ENCODE results near the gene ENTPD8.

ENTPD8 gene, protein sequence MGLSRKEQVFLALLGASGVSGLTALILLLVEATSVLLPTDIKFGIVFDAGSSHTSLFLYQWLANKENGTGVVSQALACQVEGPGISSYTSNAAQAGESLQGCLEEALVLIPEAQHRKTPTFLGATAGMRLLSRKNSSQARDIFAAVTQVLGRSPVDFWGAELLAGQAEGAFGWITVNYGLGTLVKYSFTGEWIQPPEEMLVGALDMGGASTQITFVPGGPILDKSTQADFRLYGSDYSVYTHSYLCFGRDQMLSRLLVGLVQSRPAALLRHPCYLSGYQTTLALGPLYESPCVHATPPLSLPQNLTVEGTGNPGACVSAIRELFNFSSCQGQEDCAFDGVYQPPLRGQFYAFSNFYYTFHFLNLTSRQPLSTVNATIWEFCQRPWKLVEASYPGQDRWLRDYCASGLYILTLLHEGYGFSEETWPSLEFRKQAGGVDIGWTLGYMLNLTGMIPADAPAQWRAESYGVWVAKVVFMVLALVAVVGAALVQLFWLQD

DNA sequence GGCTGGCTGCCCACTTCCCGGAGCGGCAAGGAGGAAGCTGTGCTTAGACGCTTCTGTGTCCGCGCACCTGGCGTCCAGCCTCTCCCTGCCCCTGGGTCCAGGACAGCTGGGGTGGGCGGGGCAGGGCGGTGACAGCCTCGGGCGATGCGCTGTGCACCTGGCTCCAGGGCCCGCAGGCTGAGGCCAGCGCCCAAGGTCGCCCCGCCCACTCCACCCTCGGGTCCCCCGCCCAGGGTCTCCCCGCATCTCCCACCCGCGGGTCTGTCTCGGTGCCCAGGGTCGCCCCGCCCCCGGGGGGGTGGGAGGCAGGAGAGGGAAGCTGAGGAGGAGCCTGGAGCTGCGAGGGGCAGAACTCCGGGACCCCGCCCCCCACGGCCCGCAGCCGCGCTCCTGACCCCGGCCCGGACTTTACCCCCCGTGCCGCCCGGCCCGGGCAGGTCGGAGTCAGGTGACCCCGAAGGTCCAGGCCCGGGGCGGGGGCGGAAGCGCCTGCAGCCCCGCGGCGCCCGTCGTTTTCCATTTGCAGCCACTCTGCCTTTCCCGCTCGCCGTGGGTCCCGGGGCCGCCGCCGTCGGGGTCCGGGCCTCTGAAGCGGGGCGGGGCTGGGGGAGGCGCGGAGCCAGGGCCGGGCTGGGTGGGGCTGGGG, at the start of gene ENTPD8:
Gene ENTPD8, minus strand, starts transcription at position 69 of the 646 bp plus-strand sequence. CDS start 3,072 bp downstream, outside the sequence.
- DNase-seq (ENCODE audit: low read depth in 2 of 2), result no peak

DNA sequence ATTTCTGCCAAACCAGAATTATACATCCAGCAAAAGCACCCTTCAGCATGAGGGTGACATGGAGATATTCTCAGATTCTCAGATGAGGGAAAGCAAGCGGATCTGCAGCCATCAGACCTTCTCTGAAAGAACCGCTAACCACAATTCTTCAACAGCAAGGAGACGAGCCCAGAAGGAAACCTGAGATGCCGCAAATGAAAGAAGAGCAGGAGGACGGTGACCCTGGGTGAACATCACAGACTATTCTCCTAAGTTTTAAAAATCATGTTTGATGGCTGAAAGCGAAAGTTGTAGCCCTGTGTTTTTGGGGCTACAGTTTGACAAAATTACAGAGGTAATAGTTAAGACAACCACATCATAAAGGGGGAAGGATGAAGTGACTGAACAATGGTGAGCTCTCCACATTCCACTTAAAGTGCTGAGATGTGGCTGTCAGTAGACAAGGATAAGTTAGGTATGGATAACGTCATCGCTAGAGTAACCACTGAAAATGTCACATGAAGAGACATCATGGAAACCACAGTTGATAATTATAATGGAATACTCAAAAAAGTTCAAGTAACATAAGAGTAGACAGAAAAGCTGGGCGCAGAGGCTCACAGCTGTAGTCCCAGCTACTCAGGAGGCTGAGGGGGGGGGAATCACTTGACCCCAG, 49.5 kb upstream of the ENTPD8 start:
- no peak for DNase-seq (ENCODE audit: low read depth in 2 of 2)

DNA sequence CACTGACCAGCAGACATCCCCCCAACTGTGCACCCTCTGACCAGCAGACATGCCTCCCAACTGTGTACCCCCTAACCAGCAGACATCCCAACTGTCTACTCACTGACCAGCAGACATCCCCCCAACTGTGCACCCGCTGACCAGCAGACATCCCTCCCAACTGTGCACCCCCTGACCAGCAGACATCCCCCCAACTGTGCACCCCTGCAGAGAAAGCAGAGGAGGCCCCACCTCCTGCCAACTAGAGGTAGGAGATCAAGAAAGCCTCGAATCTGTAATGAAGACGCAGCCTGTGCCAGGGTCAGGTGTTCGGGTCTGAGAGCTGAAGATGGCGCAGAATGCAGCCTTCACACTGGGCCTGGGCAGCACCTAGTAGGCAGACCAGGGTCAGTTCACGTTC, 47.7 kb upstream of the ENTPD8 start:
- DNase-seq (ENCODE audit: low read depth in 2 of 2), result no peak

DNA sequence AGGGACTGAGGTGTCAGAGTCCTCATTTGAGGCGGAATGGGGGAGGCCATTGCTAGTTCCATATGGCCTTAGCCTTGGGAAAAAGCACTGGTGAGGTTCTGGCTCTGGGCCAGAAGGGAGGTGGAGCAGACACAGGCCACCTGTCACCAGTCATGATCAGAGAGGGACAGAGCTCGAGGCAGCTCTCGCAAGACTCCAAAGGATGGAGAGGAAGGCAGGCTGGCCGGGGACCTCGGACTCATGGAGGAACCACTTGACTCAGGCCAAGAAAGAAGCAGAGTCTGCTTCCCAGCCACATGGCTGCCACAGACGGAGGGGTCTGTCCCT, 47.1 kb upstream of the ENTPD8 start:
- DNase-seq (ENCODE audit: low read depth in 2 of 2), result no peak

DNA sequence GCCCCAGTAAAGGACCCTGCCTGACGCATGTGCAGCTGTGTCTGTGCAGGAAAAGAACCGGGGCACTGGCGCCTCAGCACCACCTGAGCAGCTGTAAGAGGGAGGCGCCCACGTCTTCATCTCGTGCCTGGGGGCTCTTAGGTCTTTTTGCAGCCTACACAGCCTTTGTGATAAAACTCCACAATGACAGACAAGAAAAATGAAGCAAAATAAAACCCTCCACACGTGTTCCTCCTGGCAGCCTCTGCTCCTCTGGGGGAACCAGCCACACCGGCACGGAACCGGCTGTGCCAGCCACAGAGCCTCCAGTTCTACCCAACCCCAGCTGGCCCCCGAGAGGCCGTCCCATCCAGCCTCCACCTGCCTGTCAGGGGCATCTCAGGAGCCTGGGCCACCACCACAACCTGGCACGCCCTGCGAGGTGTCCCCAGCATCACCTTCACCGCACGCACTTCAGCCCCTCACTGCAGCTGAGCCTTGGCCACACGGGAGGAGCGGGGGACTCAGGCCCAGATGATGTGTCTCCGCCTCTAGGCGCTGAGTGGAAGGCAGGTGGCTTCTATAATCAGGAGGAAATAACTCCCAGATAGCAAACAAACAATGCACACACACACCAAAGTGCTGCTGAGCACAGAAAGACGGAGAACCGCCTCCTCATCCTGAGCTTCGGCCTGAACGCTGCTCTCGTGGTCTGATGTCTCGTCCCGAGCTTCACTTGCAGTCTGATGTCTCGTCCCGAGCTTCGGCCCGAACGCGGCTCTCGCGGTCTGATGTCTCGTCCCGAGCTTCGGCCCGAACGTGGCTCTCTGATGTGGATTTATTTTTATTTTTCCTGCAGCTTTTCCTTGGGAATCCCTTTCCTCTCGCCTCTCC, 46.5 kb upstream of the ENTPD8 start:
- no peak for DNase-seq (ENCODE audit: low read depth in 2 of 2)

DNA sequence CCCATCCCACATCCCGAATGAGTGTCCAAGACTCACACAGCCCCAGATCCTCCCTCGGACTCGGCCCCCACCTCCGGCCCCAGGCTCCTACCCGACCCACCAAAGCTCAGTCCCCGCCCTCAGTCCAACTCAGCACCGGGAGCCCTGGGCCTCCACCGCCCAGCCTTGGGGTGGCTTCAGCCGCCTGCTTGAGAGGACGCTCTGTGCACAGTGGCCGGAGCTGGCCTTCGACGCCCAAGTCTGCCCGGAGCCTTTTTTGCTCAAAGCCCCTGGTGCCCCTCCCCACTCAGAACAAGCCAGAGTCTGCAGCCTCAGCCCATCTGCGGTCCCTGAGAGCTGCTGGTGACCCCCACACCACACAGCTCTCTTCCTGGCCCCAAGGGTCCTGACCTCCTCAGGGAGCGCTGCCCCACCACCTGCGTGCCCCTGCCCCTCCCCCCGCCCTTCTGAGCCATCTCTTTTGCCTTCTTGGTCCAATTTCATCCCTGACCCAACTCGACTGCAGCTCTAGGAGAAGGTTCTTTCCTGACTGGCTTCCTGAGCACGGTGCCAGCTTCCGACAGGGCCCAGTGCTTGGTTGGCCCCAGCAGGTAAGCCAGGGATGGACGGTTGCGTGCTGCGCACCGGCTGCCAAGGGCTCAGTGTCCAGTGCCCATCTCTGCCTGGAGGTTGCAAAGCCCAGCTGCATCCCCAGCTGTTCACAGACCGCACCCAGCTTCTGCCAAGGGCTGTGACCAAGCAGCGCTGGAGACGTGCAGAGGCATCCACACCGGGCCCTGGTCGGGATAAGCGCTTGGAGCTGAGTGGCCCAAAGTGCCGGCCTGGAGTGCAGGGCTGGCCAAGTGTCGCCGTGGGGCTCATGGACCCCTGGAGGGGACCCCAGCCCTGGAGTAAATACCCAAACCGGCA, 45.6 kb upstream of the ENTPD8 start:
- DNase-seq (ENCODE audit: low read depth in 2 of 2), result no peak

DNA sequence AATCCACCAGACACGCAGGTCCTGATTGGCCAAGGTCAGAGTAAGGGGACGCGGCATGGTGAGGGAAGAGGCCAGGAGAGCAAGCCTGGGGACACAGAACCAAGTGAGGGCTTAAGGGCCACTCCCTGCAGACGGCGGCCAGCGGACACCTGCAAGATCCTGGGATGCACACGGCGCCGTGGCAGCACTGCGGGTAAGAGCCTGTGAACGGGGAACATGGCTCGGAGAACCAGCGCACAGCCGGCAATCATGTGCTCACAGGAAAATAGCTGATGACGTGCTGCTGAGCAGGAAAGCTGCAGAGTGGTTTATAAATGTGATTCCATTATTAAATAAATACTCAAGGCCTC, 45.0 kb upstream of the ENTPD8 start:
- DNase-seq (ENCODE audit: low read depth in 2 of 2), result no peak

DNA sequence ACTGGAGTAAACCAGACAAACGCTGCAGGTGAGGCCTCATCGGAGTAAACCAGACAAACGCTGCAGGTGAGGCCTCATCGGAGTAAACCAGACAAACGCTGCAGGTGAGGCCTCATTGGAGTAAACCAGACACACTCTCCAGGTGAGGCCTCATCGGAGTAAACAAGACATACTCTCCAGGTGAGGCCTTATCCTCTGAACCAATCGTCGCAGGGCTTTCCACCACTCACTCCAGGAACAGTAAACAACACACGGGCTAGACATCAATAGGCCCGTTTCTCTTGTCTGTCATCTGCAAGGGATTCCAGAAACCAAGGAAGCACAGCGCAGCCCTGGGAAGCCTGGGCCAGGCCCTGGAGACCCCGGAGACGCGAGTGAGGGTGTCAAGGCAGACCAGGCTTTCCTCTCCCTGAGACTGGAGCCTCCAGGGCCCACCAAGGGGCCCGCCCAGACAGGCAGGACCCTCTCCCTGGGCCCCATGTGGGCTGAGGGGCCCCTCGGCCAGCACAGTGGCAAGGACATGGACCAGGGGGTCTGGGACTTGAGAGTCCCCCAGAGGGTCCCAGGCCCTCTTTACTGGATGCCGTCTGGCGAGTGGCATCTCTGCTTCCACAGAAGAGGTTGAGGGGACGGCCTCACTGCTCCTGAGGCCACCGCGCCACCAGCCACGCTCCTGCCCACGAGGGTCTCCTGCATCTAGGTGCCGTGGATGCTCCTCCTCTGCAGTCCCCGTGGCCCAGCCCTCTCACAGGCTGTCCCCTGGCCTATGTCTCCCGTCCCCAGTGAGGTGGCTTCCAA, 44.4 kb upstream of the ENTPD8 start:
- DNase-seq (ENCODE audit: low read depth in 2 of 2), result no peak

DNA sequence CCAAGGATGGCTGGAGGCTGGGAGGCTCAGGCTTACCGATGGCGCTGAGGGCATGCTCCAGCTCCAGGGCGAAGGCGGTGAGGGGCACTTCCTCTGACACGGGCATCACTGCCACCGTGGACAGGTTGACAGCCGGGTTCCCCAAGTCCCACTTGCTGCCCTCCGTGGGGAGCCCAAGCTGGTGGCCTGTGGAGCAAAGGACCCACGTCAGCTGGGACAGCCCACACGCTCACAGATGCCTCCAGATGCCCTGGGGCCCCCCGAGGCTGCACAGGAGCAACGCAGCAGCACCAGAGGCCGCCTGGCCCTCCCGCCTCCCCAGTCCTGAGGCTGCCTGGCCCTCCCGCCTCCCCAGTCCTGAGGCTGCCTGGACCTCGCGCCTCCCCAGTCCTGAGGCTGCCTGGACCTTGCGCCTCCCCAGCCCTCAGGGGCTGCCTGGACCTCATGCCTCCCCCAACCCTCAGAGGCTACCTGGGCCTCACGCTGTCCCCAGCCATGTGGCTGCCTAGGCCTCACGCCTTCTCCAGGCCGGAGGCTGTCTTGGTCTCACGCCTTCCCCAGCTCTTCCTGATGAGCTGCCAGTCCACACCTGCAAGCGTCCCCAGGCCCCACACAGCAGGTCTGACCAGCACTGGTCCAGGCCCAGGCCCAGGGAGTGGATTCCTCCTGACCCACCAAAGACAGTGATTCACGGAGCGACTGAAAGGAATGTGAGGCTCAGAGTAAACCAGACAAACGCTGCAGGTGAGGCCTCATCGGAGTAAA, 43.6 kb upstream of the ENTPD8 start:
- no peak for DNase-seq (ENCODE audit: low read depth in 2 of 2)

DNA sequence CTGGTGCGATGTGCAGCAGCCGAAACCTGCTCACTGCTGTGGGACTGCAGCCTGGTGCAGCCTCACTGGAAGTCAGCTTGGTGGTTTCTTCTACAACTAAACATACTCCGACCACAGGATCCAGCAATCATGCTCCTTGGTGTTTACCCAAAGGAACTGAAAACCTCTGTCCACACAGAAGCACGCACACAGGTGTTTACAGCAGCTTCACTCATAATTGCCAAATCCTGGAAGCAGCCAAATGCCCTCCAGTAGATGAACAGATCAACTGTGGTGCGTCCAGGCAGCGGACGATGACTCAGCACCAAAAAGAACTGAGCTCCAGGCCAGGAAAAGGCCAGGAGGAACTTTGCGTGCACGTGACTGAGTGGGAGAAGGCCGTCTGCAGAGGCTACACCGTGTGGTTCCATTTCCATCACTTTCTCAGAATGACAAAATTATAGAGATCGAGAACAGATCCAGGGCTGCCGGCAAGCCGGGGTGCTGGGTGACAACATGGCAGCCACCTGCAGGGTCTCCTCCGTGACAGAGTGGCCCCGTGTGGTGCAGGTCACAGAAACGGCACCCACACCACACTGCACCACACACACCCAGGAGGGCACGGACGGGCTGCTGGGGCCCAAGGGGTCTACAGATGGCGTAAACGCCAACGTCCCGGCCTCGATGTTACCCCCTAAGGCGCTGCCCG, 41.1 kb upstream of the ENTPD8 start:
- DNase-seq (ENCODE audit: low read depth in 2 of 2), result no peak

DNA sequence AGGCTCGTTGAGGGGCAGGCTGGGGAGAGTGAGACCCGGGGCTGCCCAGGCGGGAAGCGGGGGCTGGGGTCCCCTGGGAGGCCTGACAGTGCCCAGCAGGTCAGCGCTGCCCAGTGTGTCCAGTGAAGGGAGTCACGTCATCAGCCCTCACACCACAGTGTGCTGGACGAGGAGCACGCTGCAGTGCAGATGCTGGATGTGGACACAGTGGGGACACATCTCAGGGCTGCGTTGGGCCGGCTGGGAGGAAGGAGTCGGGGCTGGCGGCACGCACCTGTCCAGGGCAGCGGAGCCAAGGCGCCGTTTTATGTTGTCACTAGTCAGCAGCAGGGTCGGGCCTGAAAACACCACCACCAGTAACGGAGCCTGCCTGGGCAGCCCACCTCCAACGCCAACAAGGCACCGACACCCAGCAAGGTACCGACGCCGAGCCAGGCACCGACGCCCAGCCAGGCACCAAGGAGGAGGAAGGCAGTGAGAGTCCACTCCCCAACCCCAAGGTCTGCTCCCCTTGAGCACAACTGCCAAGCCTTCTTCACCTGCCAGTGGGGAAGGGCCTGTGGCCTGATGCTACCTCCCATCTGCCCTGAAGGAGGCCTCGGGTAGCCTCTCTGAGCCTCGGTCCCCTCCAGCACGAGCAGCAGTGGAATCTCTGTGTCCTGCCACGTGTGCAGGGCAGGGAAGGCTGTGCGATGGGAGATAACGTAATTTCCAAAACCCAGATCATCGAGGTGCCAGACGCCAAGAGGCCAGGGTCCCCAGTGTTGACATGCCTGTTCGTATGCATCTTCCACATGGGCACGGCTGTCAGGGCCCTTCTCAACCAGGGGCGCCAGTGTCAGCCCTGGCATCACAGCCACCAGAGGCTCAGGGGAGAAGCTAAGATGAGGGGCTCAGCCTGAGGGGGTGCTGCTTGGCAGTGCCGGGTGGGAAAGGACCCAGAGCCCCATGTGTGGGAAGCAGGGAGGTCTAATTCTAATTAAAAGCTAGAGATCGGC, 39.8 kb upstream of the ENTPD8 start:
- no peak for DNase-seq (ENCODE audit: low read depth in 2 of 2)

DNA sequence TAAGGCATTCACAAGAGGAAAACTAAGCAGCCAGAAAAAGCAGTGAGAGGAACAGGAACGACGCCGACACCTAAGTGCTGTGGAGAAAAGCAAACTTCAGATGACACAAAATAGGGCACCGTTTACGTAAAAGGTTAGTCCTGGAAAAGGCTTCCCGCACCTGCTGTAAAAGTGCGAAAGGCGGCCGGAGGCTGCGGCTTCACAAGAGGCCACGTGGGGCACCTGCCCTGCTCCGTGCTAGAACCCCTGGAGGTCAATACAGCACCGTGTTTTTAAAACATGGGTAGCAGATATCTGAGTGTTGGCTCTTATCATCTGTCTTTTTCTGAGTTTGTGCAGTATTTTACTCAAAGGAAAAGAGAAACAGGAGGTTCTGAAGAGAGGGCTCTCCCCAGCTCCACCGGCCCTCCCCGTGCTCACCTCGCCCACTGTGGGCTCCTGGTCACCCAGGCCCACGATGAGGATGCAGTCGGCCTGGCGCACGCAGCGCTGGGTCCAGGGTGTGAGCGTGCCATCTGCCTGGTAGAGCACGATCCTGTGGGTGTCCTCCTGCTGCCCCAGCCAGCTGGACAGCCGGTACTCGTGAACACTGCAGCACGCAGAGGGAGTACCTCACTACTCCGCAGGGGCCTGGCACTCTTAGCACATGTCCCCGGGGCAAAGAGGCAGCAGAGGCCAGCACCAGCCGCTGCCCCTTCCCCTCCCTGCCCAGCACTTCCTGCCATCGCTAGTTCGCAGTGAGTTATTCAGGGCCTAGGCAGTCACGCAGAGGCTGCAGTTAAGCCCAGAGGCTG, 38.9 kb upstream of the ENTPD8 start:
- no peak for DNase-seq (ENCODE audit: low read depth in 2 of 2)

DNA sequence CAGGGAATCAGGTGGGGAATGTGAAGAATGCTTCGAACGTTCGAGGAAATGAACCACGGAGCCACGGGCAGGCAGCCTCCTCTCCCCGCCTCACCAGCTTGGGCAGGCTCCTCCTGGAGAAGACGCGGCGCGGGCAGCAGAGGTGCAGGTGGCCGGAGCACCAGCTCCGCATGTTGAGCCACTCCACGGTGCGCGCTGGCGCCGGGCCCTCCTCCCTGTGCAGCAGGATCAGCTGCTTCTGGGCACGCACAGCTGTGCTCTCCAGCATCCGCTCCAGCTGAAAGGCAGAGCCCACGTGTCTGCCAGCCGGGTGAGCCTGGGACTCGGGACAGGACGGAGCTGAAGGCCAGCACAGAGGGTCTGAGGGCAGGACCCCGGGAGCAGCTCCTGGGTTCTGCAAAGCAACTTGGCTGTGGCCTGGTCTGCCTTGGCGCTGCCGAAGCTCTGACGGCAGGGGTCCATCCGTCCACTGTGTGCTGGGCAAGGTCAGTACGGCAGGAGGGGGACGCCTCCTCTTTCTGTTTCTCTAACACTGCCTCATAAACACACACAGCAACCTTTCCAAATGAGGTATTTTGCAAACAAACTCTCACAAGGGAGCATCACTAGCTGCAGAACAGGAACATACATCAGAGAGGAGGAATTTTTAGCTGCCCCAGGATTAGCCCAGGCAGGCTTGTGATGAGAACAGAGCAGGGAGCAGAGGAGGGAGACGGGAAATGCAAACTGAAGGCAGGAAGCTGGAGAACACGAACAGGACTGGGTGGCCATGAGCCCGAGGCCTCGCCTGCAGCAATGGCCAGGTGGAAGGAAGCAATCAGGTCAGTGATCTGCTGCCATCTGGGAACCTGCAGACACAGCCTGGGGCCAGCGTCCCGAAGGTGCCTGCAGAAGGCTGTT, 38.1 kb upstream of the ENTPD8 start:
- DNase-seq (ENCODE audit: low read depth in 2 of 2), result no peak

DNA sequence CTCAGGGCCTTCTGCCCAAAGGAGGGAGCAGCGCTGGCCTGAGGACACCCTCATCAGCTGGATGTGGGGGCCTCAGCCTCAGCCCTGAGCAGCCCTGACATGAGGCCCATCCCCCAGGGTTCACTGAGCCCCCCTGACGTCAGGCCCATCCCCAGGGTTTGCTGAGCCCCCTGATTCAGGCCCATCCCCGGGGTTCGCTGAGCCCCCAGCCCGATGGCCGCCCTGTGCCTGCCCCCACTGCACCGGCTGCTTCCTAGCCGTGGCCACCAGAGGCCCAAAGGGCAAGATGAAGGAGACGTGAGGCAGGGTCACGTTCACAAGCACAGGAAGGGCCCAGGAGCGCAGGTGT, 37.4 kb upstream of the ENTPD8 start:
- DNase-seq (ENCODE audit: low read depth in 2 of 2), result no peak

DNA sequence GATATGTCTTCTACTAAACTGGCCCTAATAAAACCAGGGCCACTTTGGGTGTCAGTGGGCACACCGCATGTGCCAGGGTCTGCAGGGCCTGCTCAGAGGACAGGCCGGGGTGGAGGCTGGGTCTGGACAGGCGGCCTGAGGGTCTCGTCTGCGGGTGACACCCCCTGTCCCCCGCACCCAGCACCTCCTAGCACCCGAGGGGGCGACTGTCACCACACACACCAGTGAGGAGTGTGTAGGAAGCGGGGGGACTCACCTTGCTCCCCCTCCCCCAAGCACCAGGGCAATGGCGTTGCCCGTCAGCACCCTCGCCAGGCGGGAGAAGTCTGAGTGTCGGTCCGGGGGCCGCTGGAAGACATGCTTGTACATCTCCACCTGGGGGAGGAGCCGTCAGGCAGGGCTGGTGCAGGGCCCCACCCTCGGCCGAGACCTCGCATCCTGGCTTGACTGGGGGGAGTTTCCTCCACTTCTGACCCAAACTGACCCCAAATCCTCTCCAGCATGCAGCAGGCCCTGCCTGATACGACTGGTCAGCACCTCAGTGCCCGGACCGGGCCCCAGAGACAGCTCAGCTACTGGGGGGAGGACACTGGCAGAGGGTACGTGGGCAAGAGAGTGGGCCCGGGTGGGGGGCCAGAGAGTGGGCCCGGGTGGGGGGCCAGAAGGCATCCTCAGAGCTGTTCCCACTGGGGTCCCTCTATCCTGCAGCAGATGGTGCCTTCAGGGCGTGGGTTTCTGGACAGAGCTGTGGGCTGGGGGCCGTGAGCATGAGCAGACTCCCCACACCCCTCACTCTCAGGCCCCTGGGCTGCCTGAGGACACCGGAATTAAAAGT, 36.8 kb upstream of the ENTPD8 start:
- no peak for DNase-seq (ENCODE audit: low read depth in 2 of 2)

All from stimulated activated CD8-positive, alpha-beta memory T cell treated with anti-CD3 and anti-CD28 coated beads, Interleukin-7, amount 100 ng/mL, for 1 hour (primary cell).